Measurements from ENCODE around the gene CPT1A.
"Not testable (repeated sequence)": the region's sequence is repeated elsewhere in the genome, so short reads cannot be mapped to it uniquely, and the experiment has no call there.

CPT1A gene

GRCh38 chr11:68841718-68842426 is at the start of gene CPT1A:
CPT1A (minus strand) TSS chr11:68841916; CDS start chr11:68815474, 26,442 bp downstream.
- peak; percentile 70 for DNase-seq

DNA sequence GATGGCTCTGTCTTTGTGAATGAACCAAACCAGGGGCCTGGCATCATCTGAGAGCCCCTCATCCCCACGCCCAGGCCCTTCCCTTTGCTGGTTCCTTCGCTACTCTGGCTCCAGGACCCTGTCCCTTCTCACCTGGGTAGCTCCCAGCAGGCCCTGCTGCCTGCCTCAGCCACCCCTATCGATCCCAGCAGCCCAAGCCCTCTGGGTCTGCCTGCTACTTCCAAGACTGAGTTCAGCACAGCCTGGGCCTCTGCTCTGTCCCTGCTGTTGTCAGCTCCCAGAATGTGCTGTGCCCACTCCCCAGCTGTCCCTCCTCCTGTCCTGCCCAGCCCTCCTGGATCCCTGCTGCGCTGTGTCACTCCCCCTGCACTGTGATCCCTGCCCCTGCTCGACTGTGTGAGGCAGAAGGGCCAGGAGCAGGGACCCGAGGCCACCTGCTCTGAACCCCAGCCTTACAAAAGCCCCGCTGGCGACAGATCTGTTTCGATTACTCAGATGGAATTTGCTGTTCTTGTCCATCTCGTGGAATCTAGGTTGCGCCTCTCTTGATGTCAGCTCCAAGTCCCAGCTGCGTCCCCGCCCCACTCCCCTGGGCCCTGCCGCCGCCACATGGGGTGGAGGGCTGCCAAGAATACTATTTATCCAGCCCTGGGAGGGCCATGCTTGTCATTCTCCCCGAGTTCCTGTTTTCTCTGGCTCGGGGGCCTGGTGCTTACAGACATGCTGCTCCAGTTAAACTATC is 48.9 kb upstream of the CPT1A start:
- no peak for DNase-seq

- no peak for DNase-seq
These were observed 48.3 kb upstream of the CPT1A start for GRCh38 chr11:68889948-68890446.

DNA sequence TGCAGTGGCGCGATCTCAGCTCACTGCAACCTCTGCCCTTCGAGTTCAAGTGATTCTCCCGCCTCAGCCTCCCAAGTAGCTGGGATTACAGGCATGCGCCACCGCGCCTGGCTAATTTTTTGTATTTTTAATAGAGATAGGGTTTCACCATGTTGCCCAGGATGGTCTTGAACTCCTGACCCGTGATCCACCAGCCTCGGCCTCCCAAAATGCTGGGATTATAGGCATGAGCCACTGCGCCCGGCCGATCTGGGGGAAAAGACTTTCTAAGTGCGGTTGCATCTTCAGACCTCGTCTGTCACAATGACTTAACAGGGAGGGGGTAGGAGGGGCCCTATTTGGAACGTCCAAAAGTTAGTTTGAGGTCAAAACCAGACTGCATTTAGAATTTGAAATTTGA is 43.1 kb upstream of the CPT1A start:
- DNase-seq, result not testable (repeated sequence)

DNA sequence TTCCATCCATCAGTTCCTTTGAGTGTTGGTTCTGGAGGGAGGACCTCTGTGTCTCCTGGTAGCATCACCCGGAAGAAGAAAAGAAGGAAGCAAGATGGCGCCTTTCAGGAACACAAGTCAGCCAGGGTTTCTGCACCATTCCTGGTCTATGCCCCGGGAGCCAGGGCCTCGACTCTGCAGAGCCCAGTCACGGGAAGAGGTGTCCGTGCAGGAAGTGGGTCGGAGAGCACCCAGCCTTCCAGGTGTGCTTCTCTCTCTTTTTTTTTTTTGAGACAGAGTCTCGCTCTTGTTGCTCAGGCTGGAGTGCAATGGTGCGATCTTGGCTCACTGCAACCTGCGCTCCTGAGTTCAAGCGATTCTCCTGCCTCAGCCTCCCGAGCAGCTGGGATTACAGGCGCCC is 40.7 kb upstream of the CPT1A start:
- DNase-seq, result no peak

DNA sequence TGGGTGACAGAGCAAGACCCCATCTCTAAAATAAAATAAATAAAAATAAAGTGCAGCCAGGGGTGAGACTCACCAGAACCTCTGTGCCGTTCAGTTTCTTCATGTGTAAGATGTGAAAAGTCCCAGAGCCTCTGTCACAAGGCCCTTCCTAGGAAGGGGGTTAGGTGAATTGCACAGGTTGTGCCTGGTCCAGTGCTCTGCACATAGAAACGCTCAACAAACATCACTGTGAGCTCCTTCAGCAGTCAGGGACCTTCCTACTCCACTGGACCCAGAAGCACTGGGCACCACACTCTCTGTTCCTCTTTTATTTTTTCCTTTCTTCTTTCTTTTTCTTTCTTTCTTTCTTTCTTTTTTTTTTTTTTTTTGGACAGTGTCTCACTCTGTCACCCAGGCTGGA is 39.6 kb upstream of the CPT1A start:
- no peak for DNase-seq

GRCh38 chr11:68880851-68881250 is 39.1 kb upstream of the CPT1A start:
- DNase-seq, result no peak

GRCh38 chr11:68878022-68878421 is 36.3 kb upstream of the CPT1A start:
- DNase-seq, result no peak

DNA sequence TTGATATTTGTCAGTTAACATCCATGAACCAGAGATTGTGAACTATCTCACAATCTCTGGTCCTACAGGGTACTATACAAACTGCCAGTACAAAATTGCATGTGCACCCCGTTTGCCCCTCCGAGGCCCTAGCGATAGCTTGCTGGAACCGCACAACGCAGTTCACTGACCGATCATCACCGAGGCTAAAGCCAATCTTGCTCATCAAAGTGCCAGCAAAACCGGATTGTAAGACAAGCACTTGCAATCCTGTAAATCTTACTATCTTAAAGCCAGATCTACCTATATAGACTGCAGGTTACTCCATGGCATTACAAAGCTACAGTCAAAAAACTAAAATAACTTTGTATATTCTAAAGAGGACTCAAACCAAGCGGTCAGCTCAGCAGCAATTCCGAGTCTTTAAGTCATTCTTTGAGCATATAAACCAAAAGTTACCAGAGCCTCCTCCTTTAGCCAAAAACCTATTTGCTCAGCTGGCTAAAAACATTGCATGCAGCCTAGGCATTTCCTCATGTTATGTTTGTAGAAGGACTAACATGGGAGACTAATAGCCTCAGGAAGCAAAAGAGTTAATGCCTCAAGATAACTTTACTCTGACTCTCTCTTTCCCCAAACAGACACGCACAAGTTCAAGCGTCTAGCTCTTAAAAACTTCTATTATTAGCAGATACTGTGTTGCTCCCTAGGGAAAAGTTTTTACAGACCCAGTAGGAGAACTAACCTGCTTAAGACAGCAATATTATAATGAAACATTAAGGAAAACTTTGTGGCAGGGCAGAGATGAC is 30.7 kb upstream of the CPT1A start:
- DNase-seq, result no peak

- no peak for DNase-seq
These were observed 28.8 kb upstream of the CPT1A start for GRCh38 chr11:68870470-68870869.

- DNase-seq, result no peak
These were observed 26.6 kb upstream of the CPT1A start for GRCh38 chr11:68868221-68868835.

- DNase-seq, result no peak
These were observed 25.4 kb upstream of the CPT1A start for GRCh38 chr11:68867066-68867465.

GRCh38 chr11:68865241-68865640 is 23.5 kb upstream of the CPT1A start:
- no peak for DNase-seq

DNA sequence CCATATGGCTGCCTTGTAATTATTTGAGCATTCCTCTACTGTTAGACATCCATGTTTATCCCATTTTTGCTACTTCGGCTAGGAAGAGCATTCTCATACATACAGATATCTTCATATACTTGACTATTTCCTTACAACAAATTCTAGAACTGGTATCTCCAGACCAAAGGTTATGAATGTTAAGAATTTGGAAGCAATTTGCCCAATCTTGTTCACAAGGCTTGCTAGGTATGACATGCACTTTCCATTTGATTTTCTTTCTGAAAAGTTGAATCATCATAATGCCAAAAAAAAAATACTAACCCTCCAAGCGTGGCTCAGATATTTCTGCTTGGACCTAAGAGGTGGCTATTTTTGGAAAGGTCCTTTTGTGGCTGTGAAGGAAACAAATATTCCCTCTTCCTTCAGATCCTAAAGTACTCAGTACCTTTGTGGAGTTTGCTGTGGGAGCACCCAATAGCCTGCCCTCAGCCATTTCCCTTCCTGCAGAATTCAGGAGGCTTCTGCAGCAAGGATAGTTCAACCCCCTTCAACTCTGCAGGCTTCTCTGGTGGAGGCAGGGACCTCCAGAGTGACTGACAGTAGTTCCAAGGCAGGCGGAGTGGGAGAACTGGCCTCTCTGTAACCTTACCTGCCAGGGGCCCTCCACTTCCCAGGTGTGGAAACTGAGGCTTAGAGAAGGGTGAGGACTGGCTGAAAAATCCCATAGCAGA is 22.0 kb upstream of the CPT1A start:
- no peak for DNase-seq

DNA sequence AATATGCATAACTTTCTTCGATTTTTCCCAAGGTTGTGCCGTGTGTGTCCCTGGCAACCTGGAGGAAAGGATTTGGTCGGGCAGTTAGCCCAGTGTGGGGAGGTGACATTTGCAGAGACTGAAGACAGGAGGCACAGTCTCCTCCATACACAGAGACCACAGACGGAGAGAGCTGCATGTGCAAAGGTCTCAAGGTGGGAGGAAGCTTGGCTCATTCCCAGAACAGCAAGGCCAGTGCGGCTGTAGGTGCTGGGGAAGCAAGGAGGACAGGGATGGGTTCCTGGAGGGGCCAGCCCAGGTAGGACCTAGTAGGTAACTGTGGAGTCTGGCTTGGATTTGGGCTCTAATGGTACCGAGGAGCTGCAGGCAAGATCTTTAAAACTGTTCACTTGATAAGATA is 20.7 kb upstream of the CPT1A start:
- no peak for DNase-seq

DNA sequence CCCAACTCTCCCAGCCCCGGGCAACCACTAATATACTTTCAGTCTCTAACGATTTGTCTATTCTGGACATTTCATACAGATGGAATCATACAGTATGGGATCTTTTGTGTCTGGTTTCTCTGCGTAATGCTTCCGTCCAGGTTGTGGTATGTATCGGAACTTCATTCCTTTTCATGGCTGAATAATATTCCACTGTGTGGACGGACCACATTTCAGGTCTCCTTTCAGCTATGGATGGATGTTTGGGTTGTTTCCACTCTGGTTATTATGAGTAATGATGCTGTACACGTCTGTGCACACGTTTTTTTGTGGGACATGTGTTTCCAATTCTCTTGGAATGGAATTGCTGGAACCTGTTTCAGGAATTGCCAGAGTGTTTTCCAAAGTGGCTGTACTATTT is 17.4 kb upstream of the CPT1A start:
- no peak for DNase-seq

DNA sequence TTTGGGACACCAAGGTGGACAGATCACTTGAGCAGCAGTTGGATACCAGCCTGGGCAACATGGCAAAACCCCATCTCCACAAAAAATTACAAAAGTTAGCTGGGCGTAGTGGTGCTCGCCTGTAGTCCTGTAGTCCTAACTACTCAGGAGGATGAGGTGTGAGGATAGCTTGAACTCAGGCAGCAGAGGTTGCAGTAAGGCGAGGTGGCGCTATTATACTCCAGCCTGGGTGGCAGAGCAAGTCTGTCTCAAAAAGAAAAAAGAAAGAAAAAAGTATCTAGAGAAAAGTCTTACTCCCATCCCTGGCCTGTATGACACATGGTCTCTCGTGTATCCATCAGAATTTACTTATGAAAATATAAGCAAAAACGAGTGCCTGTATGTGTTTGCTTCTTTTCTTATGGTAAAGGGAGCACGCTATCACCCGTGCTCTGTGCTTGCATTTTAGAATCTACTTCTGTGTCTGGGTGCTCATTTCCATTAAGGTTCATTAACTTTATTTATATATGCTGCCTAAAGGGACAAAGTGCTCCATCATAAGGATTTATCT is 15.4 kb upstream of the CPT1A start:
- DNase-seq, result no peak

- not testable (repeated sequence) for DNase-seq
These were observed 14.8 kb upstream of the CPT1A start for GRCh38 chr11:68856425-68857030.

DNA sequence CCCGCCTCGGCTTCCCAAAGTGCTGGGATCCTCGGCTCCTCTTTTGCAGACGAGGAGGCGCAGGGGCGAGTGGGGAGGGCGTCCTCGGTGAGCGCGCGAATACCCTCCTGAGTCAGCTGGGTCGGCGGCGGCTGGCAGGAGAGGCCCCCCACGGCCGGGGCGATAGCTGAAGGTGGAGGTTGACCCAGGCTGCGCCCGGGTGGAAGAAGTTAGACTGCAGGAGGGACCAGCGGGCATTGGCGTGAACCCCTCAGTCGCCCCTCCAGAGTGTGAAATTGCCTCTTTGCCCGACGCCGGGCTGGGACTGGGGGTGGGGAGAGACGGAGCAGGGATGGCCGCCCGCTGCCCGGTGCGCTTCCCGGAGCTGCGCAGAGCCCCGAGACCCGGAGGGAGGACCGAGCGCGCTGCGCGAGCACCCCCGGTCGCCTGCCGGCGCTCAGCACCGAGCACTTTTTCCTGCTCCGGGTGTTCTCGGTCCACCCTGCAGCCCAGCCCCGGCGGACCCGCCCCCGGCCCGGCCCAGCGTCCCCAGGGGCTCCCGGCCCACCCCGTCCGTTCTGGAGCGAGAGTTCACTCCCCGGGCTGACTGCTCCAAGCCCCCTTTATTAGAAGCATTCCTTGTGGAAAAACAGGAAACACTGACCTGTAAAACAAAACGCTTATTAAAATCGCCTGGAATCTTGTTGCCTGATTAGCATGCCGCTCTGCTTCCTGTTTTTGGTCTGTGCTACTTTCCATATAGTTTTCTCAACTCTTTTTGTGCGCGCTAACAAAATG is 13.7 kb upstream of the CPT1A start:
- DNase-seq, result peak; percentile 30

DNA sequence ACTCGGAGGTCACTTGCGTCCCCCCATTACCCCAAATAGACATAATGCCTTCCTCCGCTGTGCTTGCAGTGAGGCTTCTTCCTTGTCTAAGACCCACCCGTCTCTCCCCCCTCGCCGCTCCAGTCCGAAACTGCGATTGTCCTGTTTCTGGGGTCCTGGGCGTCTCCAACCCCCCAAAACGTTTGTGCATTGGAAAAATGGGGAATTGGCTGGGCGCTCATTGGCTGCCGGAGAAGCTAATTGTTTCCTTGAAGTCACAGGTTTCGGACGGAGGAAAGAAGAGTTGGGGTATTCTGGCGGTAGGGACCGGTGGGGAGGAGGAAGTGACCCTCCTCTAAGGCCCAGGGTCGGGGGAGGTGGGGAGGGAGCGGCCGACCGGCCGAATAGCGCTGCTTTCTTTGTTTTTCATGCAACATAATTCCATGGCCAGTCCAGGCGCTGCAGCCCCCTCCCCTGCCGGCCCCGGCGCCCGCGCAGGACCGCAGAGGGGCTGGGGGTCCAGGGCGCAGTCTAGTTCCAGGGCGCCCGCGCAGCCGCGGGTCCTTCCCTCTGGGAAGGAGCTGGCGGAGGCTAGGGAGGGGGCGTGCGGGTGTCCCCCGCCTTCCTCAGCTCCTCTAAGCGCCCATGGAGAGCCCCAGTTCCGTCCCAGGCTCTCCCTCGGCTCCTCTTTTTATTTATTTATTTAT is 12.7 kb upstream of the CPT1A start:
- no peak for DNase-seq

Data from CD4-positive, alpha-beta T cell treated with Interleukin-17A for 1 hour (primary cell).